ENCODE measurements around the gene METTL27. TPM values are rescaled to one million over a fixed set of nuclear protein-coding genes. Genes with fewer than 3 reads are reported as not detected.
"Not testable (repeated sequence)": the region's sequence is repeated elsewhere in the genome, so short reads cannot be mapped to it uniquely, and the experiment has no call there.

The METTL27 gene
- total RNA-seq, 2 experiments from 2014 or later = 1.7 to 2.3 TPM

- H3K9me3 Mint-ChIP-seq = no peaks in the 10 kb centered on the region
Observed at GRCh38 chr7:73822319-73823173, 19.8 kb downstream of the METTL27 start.

GRCh38 chr7:73821597-73822285 is 20.6 kb downstream of the METTL27 start:
- H3K4me3 Mint-ChIP-seq; DNase-seq; H3K4me1 Mint-ChIP-seq (ENCODE audit: low read depth); H3K27ac Mint-ChIP-seq; H3K27me3 Mint-ChIP-seq; H3K9me3 Mint-ChIP-seq; CTCF ChIA-PET; H3K36me3 Mint-ChIP-seq; intact Hi-C loops (cut with micrococcal nuclease): not testable (repeated sequence)
- POLR2A ChIA-PET = interaction anchor here (0.6 kb wide), 1 partner anchor 75 kb away, joined by 3 read pairs; no protein-coding TSS in a partner anchor

More at GRCh38 chr7:73822319-73823173, 19.8 kb downstream of the METTL27 start:
- Mint-ChIP-seq H3K4me1 (ENCODE audit: low read depth) (peaks cover 10% of the 10 kb centered on the region), H3K27ac (no peak overlapping the region), H3K36me3 (no peaks in the 10 kb centered on the region), H3K4me3 (no peak overlapping the region), H3K27me3 (peaks cover 4% of the 10 kb centered on the region)
- POLR2A ChIA-PET = interaction anchor here (0.6 kb wide), 2 partner anchors 12 to 76 kb away, joined by 3 read pairs; no protein-coding TSS in a partner anchor
- intact Hi-C loops (cut with micrococcal nuclease) = no loop called here
- CTCF ChIA-PET = interaction anchor here (1.3 kb wide), 1 partner anchor 32 kb away, joined by 5 read pairs; no protein-coding TSS in a partner anchor
- DNase-seq = no peak

GRCh38 chr7:73820013-73820412 is 22.3 kb downstream of the METTL27 start:
- no peak for DNase-seq
- Mint-ChIP-seq H3K4me1 (ENCODE audit: low read depth) (no peaks in the 10 kb centered on the region), H3K4me3 (no peak overlapping the region), H3K27me3 (peaks cover 5% of the 10 kb centered on the region), H3K36me3 (no peaks in the 10 kb centered on the region), H3K27ac (no peak overlapping the region), H3K9me3 (no peaks in the 10 kb centered on the region)
- intact Hi-C loops (cut with micrococcal nuclease) = no loop called here
- CTCF ChIA-PET = interaction anchor here (0.8 kb wide), 1 partner anchor 35 kb away, joined by 3 read pairs; no protein-coding TSS in a partner anchor
- POLR2A ChIA-PET = no interaction called here

GRCh38 chr7:73817121-73817520 is 25.2 kb downstream of the METTL27 start:
- H3K36me3 Mint-ChIP-seq = no peaks in the 10 kb centered on the region
- intact Hi-C loops (cut with micrococcal nuclease) = no loop called here
- H3K9me3 Mint-ChIP-seq = peaks cover 3% of the 10 kb centered on the region
- H3K4me1 Mint-ChIP-seq (ENCODE audit: low read depth) = no peaks in the 10 kb centered on the region
- no peak overlapping the region for H3K4me3 Mint-ChIP-seq
- peaks cover 6% of the 10 kb centered on the region for H3K27me3 Mint-ChIP-seq
- ChIA-PET POLR2A (no interaction called here), CTCF (interaction anchor here (0.7 kb wide), 1 partner anchor 18 kb away, joined by 3 read pairs; no protein-coding TSS in a partner anchor)
- no peak for DNase-seq
- no peak overlapping the region for H3K27ac Mint-ChIP-seq

GRCh38 chr7:73815436-73815835 is 26.9 kb downstream of the METTL27 start:
- ChIA-PET CTCF (interaction anchor here (7.5 kb wide), 1 partner anchor 39 kb away, joined by 97 read pairs; no protein-coding TSS in a partner anchor), POLR2A (no interaction called here)
- DNase-seq = no peak
- H3K27me3 Mint-ChIP-seq = peaks cover 10% of the 10 kb centered on the region
- no peak overlapping the region for H3K27ac Mint-ChIP-seq
- H3K4me3 Mint-ChIP-seq = no peak overlapping the region
- intact Hi-C loops (cut with micrococcal nuclease) = no loop called here
- no peaks in the 10 kb centered on the region for H3K4me1 Mint-ChIP-seq (ENCODE audit: low read depth)
- no peaks in the 10 kb centered on the region for H3K36me3 Mint-ChIP-seq
- peaks cover 3% of the 10 kb centered on the region for H3K9me3 Mint-ChIP-seq

GRCh38 chr7:73812996-73813395 is 29.3 kb downstream of the METTL27 start:
- H3K27me3 Mint-ChIP-seq = peaks cover 8% of the 10 kb centered on the region
- DNase-seq = no peak
- no peak overlapping the region for H3K27ac Mint-ChIP-seq
- ChIA-PET POLR2A (no interaction called here), CTCF (interaction anchor here (7.5 kb wide), 1 partner anchor 42 kb away, joined by 97 read pairs; no protein-coding TSS in a partner anchor)
- no peak overlapping the region for H3K4me3 Mint-ChIP-seq
- no peaks in the 10 kb centered on the region for H3K4me1 Mint-ChIP-seq (ENCODE audit: low read depth)
- intact Hi-C loops (cut with micrococcal nuclease) = no loop called here
- peaks cover 3% of the 10 kb centered on the region for H3K9me3 Mint-ChIP-seq
- H3K36me3 Mint-ChIP-seq = no peaks in the 10 kb centered on the region

GRCh38 chr7:73811760-73812168 is 30.6 kb downstream of the METTL27 start:
- Mint-ChIP-seq H3K4me1 (ENCODE audit: low read depth) (no peaks in the 10 kb centered on the region), H3K4me3 (no peak overlapping the region), H3K27me3 (peaks cover 8% of the 10 kb centered on the region), H3K27ac (no peak overlapping the region), H3K9me3 (peaks cover 3% of the 10 kb centered on the region), H3K36me3 (no peaks in the 10 kb centered on the region)
- POLR2A ChIA-PET = no interaction called here
- peak; percentile 73 for DNase-seq
- intact Hi-C loops (cut with micrococcal nuclease) = loop anchor here (1.0 kb wide), 1 partner anchor 44 kb away; no protein-coding TSS in a partner anchor
- CTCF ChIA-PET = interaction anchor here (0.7 to 7.5 kb wide), 5 partner anchors 11 to 53 kb away, joined by 3 to 97 read pairs (median 6); partner anchors contain the start of gene METTL27

GRCh38 chr7:73810998-73811360 is 31.3 kb downstream of the METTL27 start:
- H3K27ac Mint-ChIP-seq = no peak overlapping the region
- POLR2A ChIA-PET = no interaction called here
- H3K36me3 Mint-ChIP-seq = no peaks in the 10 kb centered on the region
- H3K4me1 Mint-ChIP-seq (ENCODE audit: low read depth) = no peaks in the 10 kb centered on the region
- peaks cover 8% of the 10 kb centered on the region for H3K27me3 Mint-ChIP-seq
- H3K9me3 Mint-ChIP-seq = peaks cover 3% of the 10 kb centered on the region
- no peak overlapping the region for H3K4me3 Mint-ChIP-seq
- CTCF ChIA-PET = interaction anchor here (1.5 to 7.5 kb wide), 3 partner anchors 10 to 44 kb away, joined by 6 to 97 read pairs (median 7); partner anchors contain the start of gene METTL27
- no peak for DNase-seq
- intact Hi-C loops (cut with micrococcal nuclease) = loop anchor here (1.0 kb wide), 1 partner anchor 44 kb away; no protein-coding TSS in a partner anchor

- peaks cover 3% of the 10 kb centered on the region for H3K9me3 Mint-ChIP-seq
- H3K36me3 Mint-ChIP-seq = no peaks in the 10 kb centered on the region
- intact Hi-C loops (cut with micrococcal nuclease) = no loop called here
- no peak overlapping the region for H3K4me3 Mint-ChIP-seq
- ChIA-PET POLR2A (no interaction called here), CTCF (interaction anchor here (7.5 kb wide), 1 partner anchor 45 kb away, joined by 97 read pairs; no protein-coding TSS in a partner anchor)
- no peak for DNase-seq
- H3K27me3 Mint-ChIP-seq = peaks cover 6% of the 10 kb centered on the region
- H3K4me1 Mint-ChIP-seq (ENCODE audit: low read depth) = no peaks in the 10 kb centered on the region
- no peak overlapping the region for H3K27ac Mint-ChIP-seq
Observed at GRCh38 chr7:73809467-73809951, 32.8 kb downstream of the METTL27 start.

GRCh38 chr7:73802459-73802858 is 39.9 kb downstream of the METTL27 start:
- Mint-ChIP-seq H3K4me1 (ENCODE audit: low read depth) (no peaks in the 10 kb centered on the region), H3K36me3 (no peaks in the 10 kb centered on the region), H3K4me3 (no peak overlapping the region), H3K9me3 (no peaks in the 10 kb centered on the region), H3K27ac (no peak overlapping the region), H3K27me3 (no peaks in the 10 kb centered on the region)
- DNase-seq = no peak
- POLR2A ChIA-PET = no interaction called here
- intact Hi-C loops (cut with micrococcal nuclease) = no loop called here
- CTCF ChIA-PET = no interaction called here

GRCh38 chr7:73801577-73801976 is 40.7 kb downstream of the METTL27 start:
- H3K36me3 Mint-ChIP-seq = no peaks in the 10 kb centered on the region
- H3K27me3 Mint-ChIP-seq = no peaks in the 10 kb centered on the region
- ChIA-PET POLR2A (no interaction called here), CTCF (interaction anchor here (0.9 to 2.2 kb wide), 3 partner anchors 10 to 76 kb away, joined by 3 to 6 read pairs (median 3); no protein-coding TSS in a partner anchor)
- intact Hi-C loops (cut with micrococcal nuclease) = no loop called here
- no peaks in the 10 kb centered on the region for H3K4me1 Mint-ChIP-seq (ENCODE audit: low read depth)
- H3K27ac Mint-ChIP-seq = no peak overlapping the region
- no peak for DNase-seq
- H3K9me3 Mint-ChIP-seq = no peaks in the 10 kb centered on the region
- no peak overlapping the region for H3K4me3 Mint-ChIP-seq
